GM23338 (cell line): ENCODE data around the gene PCGF3. TPM values are rescaled to one million over a fixed set of nuclear protein-coding genes. Genes with fewer than 3 reads are reported as not detected.
"Not testable (repeated sequence)": the region's sequence is repeated elsewhere in the genome, so short reads cannot be mapped to it uniquely, and the experiment has no call there.

Experiments used
- ATAC-seq: fragments of 200-7000 bp; cut with Tn5 transposase; 3 replicates; pipeline ENCODE4 v1.9.1; 2020
- DNase-seq: peaks from one replicate; pipeline ENCODE4 v3.0.0-alpha.2; 2015; ENCODE audit warnings: low spot score
- H2AFZ ChIP-seq: fragments of 200-600 bp; sonication (generic); 2 replicates; pipeline ENCODE4 v1.8.0; 2016; ENCODE audit warnings: antibody characterized with exemption, mild to moderate bottlenecking, moderate library complexity
- H3F3A ChIP-seq: fragments of 200-600 bp; sonication (generic); replicated peaks from 2 replicates; pipeline ENCODE4 v1.8.0; 2017; ENCODE audit warnings: antibody characterized with exemption, mixed run types, low read depth
- H3K27ac ChIP-seq: fragments of 200-600 bp; sonication (generic); 2 replicates; pipeline ENCODE4 v1.6.1; 2016; ENCODE audit warnings: low read depth
- H3K27me3 ChIP-seq: fragments of 200-600 bp; sonication (generic); 2 replicates; pipeline ENCODE4 v1.8.0; 2016; ENCODE audit warnings: mild to moderate bottlenecking, mixed run types, moderate library complexity; ENCODE audit not compliant: insufficient read depth
- H3K36me3 ChIP-seq: fragments of 200-600 bp; sonication (generic); 2 replicates; pipeline ENCODE4 v1.8.0; 2016; ENCODE audit warnings: mild to moderate bottlenecking; ENCODE audit not compliant: insufficient read depth
- H3K4me1 ChIP-seq: fragments of 200-600 bp; sonication (generic); 2 replicates; pipeline ENCODE4 v1.8.0; 2016; ENCODE audit warnings: mild to moderate bottlenecking, moderate library complexity; ENCODE audit not compliant: insufficient read depth
- H3K4me2 ChIP-seq: fragments of 200-600 bp; sonication (generic); 2 replicates; pipeline ENCODE4 v1.7.1; 2017; ENCODE audit warnings: mixed run types
- H3K4me3 ChIP-seq: fragments of 200-600 bp; sonication (generic); 2 replicates; pipeline ENCODE4 v1.6.1; 2016; ENCODE audit warnings: mixed run types
- H3K79me2 ChIP-seq: fragments of 200-600 bp; sonication (generic); replicated peaks from 2 replicates; pipeline ENCODE4 v1.8.0; 2017; ENCODE audit warnings: mild to moderate bottlenecking; ENCODE audit not compliant: insufficient read depth
- H3K9me2 ChIP-seq: fragments of 200-600 bp; sonication (generic); 2 replicates; pipeline ENCODE4 v1.8.0; 2017; ENCODE audit not compliant: insufficient read depth
- H4K20me1 ChIP-seq: fragments of 200-600 bp; sonication (generic); replicated peaks from 2 replicates; pipeline ENCODE4 v1.8.0; 2017; ENCODE audit warnings: mild to moderate bottlenecking; ENCODE audit not compliant: insufficient read depth
- H3K27ac Mint-ChIP-seq: 2 replicates; pipeline ENCODE4 v1.8.0; 2020; ENCODE audit warnings: inconsistent platforms, mild to moderate bottlenecking, moderate library complexity, mixed read lengths
- H3K27me3 Mint-ChIP-seq: 3 replicates; pipeline ENCODE4 v1.8.0; 2022; ENCODE audit warnings: low read depth, mild to moderate bottlenecking, moderate library complexity, mixed read lengths, inconsistent platforms; ENCODE audit not compliant: insufficient read depth, poor library complexity
- H3K36me3 Mint-ChIP-seq: 3 replicates; pipeline ENCODE4 v1.8.0; 2021; ENCODE audit warnings: low read depth, mild to moderate bottlenecking, inconsistent platforms, moderate library complexity, mixed read lengths
- H3K4me1 Mint-ChIP-seq: 3 replicates; pipeline ENCODE4 v1.8.0; 2020; ENCODE audit warnings: mild to moderate bottlenecking, inconsistent platforms, mixed read lengths
- H3K4me3 Mint-ChIP-seq: 3 replicates; pipeline ENCODE4 v1.8.0; 2021; ENCODE audit warnings: moderate library complexity, mild to moderate bottlenecking, inconsistent platforms, mixed read lengths
- H3K9me3 Mint-ChIP-seq: 3 replicates; pipeline ENCODE4 v1.8.0; 2020; ENCODE audit warnings: moderate library complexity, mild to moderate bottlenecking, inconsistent platforms, mixed read lengths
- CREB1 ChIP-seq: fragments of 250-450 bp; sonication (Bioruptor Pico); IDR thresholded peaks from 2 replicates; pipeline ENCODE4 v1.5.0; 2020; ENCODE audit warnings: low read depth, mild to moderate bottlenecking, moderate library complexity
- CTCF ChIP-seq, 2 experiments: fragments of 200-600 bp in 1 of 2; sonication (generic) in 1 of 2; conservative IDR thresholded peaks; 2 replicates each; pipeline versions ENCODE4 v1.5.1 to v1.6.1; 2016 to 2017; ENCODE audit warnings: antibody characterized with exemption in 2 of 2, low read depth in 2 of 2, mild to moderate bottlenecking in 2 of 2, moderate library complexity in 1 of 2
- ETS1 ChIP-seq: IDR thresholded peaks from 2 replicates; pipeline ENCODE4 v1.6.1; 2016; ENCODE audit warnings: antibody characterized with exemption
- EZH2 ChIP-seq: fragments of 200-600 bp; sonication (generic); IDR thresholded peaks from one replicate; pipeline ENCODE4 v1.8.0; 2017; ENCODE audit warnings: antibody characterized with exemption, mild to moderate bottlenecking, low read depth; ENCODE audit not compliant: unreplicated experiment
- EZH2phosphoT487 ChIP-seq: fragments of 200-600 bp; sonication (generic); IDR thresholded peaks from one replicate; pipeline ENCODE4 v1.8.1; 2018; ENCODE audit warnings: antibody characterized with exemption; ENCODE audit not compliant: unreplicated experiment
- JUNB ChIP-seq: IDR thresholded peaks from one replicate; pipeline ENCODE4 v1.6.1; 2016; ENCODE audit warnings: antibody characterized with exemption; ENCODE audit not compliant: unreplicated experiment
- NANOG ChIP-seq: IDR thresholded peaks from 2 replicates; pipeline ENCODE4 v1.6.1; 2016; ENCODE audit warnings: antibody characterized with exemption, borderline replicate concordance
- POLR2AphosphoS5 ChIP-seq: IDR thresholded peaks from 2 replicates; pipeline ENCODE4 v1.6.1; 2016; ENCODE audit warnings: antibody characterized with exemption, low read depth
- STAT1 ChIP-seq: IDR thresholded peaks from one replicate; pipeline ENCODE4 v1.6.1; 2016; ENCODE audit warnings: antibody characterized with exemption; ENCODE audit not compliant: unreplicated experiment
- ZNF114 ChIP-seq: fragments of 250-450 bp; sonication (Bioruptor Pico); IDR thresholded peaks from 2 replicates; pipeline ENCODE4 v1.5.0; 2020; ENCODE audit warnings: mild to moderate bottlenecking, moderate library complexity
- ZNF331 ChIP-seq: fragments of 250-450 bp; sonication (Bioruptor Pico); IDR thresholded peaks from 2 replicates; pipeline ENCODE4 v1.5.0; 2020; ENCODE audit warnings: low read depth, mild to moderate bottlenecking, moderate library complexity
- ZNF462 ChIP-seq: fragments of 250-450 bp; sonication (Bioruptor Pico); IDR thresholded peaks from 2 replicates; pipeline ENCODE4 v1.5.0; 2020; ENCODE audit warnings: mild to moderate bottlenecking, moderate library complexity
- polyA plus RNA-seq: library from polyadenylated mRNA; unstranded; fragments of >200 nt; fragmentation: Nextera tagmentation; extraction: Ambion mirVana; gene quantifications from 2 replicates; pipeline ENCODE4 v1.2.1, GENCODE V29; 2016
- total RNA-seq: library from RNA; depleted of rRNA; stranded (reverse); fragments of >200 nt; shearing (Covaris generic); gene quantifications from 2 replicates; pipeline ENCODE4 v1.2.3, GENCODE V29; 2014

The PCGF3 gene
- total and polyA plus RNA-seq, 2 experiments from 2014 or later: 33.1 to 49.0 TPM

- peaks cover 28% of the 10 kb centered on the region for H4K20me1 ChIP-seq
- H3K4me1 Mint-ChIP-seq, H3F3A ChIP-seq, H3K27me3 ChIP-seq, ATAC-seq, H3K4me3 ChIP-seq, H3K27ac Mint-ChIP-seq, H3K4me1 ChIP-seq, H3K27me3 Mint-ChIP-seq, H2AFZ ChIP-seq, H3K4me3 Mint-ChIP-seq, H3K4me2 ChIP-seq, H3K27ac ChIP-seq, DNase-seq, H3K36me3 ChIP-seq, H3K9me2 ChIP-seq: not testable (repeated sequence)
- Mint-ChIP-seq H3K9me3 (peaks cover 10% of the 10 kb centered on the region; the same call in 2 of the 3 replicates), H3K36me3 (peaks cover 71% of the 10 kb centered on the region)
- peaks cover 39% of the 10 kb centered on the region for H3K79me2 ChIP-seq
Measured at GRCh38 chr4:753186-753585, 47.6 kb downstream of the PCGF3 start.

- ATAC-seq (no peak), DNase-seq (no peak)
- Histone ChIP-seq H3F3A (no peaks in the 10 kb centered on the region), H3K36me3 (0 out of 2 replicates have a peak, but pooled peaks cover 3% of the 10 kb centered on the region), H2AFZ (no peak overlapping the region), H3K9me2 (no peaks in the 10 kb centered on the region), H4K20me1 (peaks cover 28% of the 10 kb centered on the region), H3K79me2 (peaks cover 29% of the 10 kb centered on the region), H3K4me1 (no peaks in the 10 kb centered on the region), H3K4me3 (no peak overlapping the region), H3K27me3 (no peaks in the 10 kb centered on the region), H3K27ac (no peak overlapping the region), H3K4me2 (no peak overlapping the region)
- H3K27me3 Mint-ChIP-seq: peaks cover 3% of the 10 kb centered on the region
- H3K9me3 Mint-ChIP-seq: peaks cover 10% of the 10 kb centered on the region; the same call in 2 of the 3 replicates
- H3K27ac Mint-ChIP-seq: no peak overlapping the region
- no peaks in the 10 kb centered on the region; the same call in 2 of the 3 replicates for H3K4me1 Mint-ChIP-seq
- H3K36me3 Mint-ChIP-seq: peaks cover 63% of the 10 kb centered on the region
- no peak overlapping the region for H3K4me3 Mint-ChIP-seq
- no peak for TF ChIP-seq JUNB
- no peak for TF ChIP-seq ZNF462 (CRISPR knock-in tag)
- TF ChIP-seq ZNF331 (CRISPR knock-in tag): no peak
- no peak for TF ChIP-seq NANOG
- no peak for TF ChIP-seq ZNF114 (CRISPR knock-in tag)
- no peak for TF ChIP-seq EZH2
- no peak for TF ChIP-seq STAT1
- TF ChIP-seq CREB1 (CRISPR knock-in tag): no peak
- TF ChIP-seq CTCF (conservative IDR thresholded peaks at IDR 0.05; ENCODE audit: low read depth in 2 of 2): no peak
- no peak for TF ChIP-seq ETS1
- no peak for TF ChIP-seq POLR2AphosphoS5
- no peak for TF ChIP-seq EZH2phosphoT487
Measured at GRCh38 chr4:754221-755120, 48.8 kb downstream of the PCGF3 start.
